Neural progenitor cell (in vitro differentiated cells): ENCODE results near the gene BSDC1. TPM values are rescaled to one million over a fixed set of nuclear protein-coding genes. Genes with fewer than 3 reads are reported as not detected.

Source experiments
- DNase-seq: peaks from one replicate; pipeline ENCODE4 v3.0.0-alpha.2; 2016; ENCODE audit warnings: low spot score
- H2AFZ ChIP-seq: fragments of 200-600 bp; sonication (generic); replicated peaks from 2 replicates; pipeline ENCODE4 v1.6.1; 2016; ENCODE audit warnings: antibody characterized with exemption
- H3F3A ChIP-seq: fragments of 200-600 bp; sonication (generic); 2 replicates; pipeline ENCODE4 v1.6.1; 2016; ENCODE audit warnings: antibody characterized with exemption, low read depth
- H3K27ac ChIP-seq: fragments of 200-600 bp; sonication (generic); 2 replicates; pipeline ENCODE4 v1.5.1; 2016; ENCODE audit warnings: mild to moderate bottlenecking
- H3K27me3 ChIP-seq: fragments of 200-600 bp; sonication (generic); 2 replicates; pipeline ENCODE4 v1.6.1; 2016; ENCODE audit warnings: mild to moderate bottlenecking, moderate library complexity
- H3K36me3 ChIP-seq: fragments of 200-600 bp; sonication (generic); 2 replicates; pipeline ENCODE4 v1.5.1; 2016
- H3K4me1 ChIP-seq: fragments of 200-600 bp; sonication (generic); 2 replicates; pipeline ENCODE4 v1.6.1; 2016; ENCODE audit warnings: mixed run types
- H3K4me2 ChIP-seq: fragments of 200-600 bp; sonication (generic); 2 replicates; pipeline ENCODE4 v1.6.1; 2016
- H3K4me3 ChIP-seq: fragments of 200-600 bp; sonication (generic); 2 replicates; pipeline ENCODE4 v1.5.1; 2016
- H3K79me2 ChIP-seq: fragments of 200-600 bp; sonication (generic); 2 replicates; pipeline ENCODE4 v1.6.1; 2016; ENCODE audit warnings: low read depth
- H3K9ac ChIP-seq: fragments of 200-600 bp; sonication (generic); 2 replicates; pipeline ENCODE4 v1.6.1; 2016
- H3K9me3 ChIP-seq: fragments of 200-600 bp; sonication (generic); 2 replicates; pipeline ENCODE4 v1.5.1; 2016; ENCODE audit warnings: low read depth
- H4K20me1 ChIP-seq: fragments of 200-600 bp; sonication (generic); 2 replicates; pipeline ENCODE4 v1.6.1; 2016; ENCODE audit warnings: low read depth
- H3K27ac Mint-ChIP-seq: 3 replicates; pipeline ENCODE4 v1.8.0; 2021; ENCODE audit warnings: mixed read lengths
- H3K27me3 Mint-ChIP-seq: 2 replicates; pipeline ENCODE4 v1.8.0; 2022; ENCODE audit warnings: low read depth, mild to moderate bottlenecking, inconsistent platforms, moderate library complexity, mixed read lengths; ENCODE audit not compliant: insufficient read depth
- H3K36me3 Mint-ChIP-seq: 3 replicates; pipeline ENCODE4 v1.8.0; 2021; ENCODE audit warnings: mixed read lengths
- H3K4me1 Mint-ChIP-seq: 3 replicates; pipeline ENCODE4 v1.8.0; 2021; ENCODE audit warnings: mixed read lengths
- H3K4me3 Mint-ChIP-seq: 3 replicates; pipeline ENCODE4 v1.8.0; 2021; ENCODE audit warnings: mild to moderate bottlenecking, moderate library complexity, mixed read lengths
- H3K9me3 Mint-ChIP-seq: 3 replicates; pipeline ENCODE4 v1.8.0; 2020; ENCODE audit warnings: mixed read lengths
- CTCF ChIP-seq: fragments of 200-600 bp; sonication (generic); IDR thresholded peaks from 2 replicates; pipeline ENCODE4 v1.5.1; 2017; ENCODE audit warnings: antibody characterized with exemption, mild to moderate bottlenecking
- EZH2 ChIP-seq: fragments of 200-600 bp; sonication (generic); IDR thresholded peaks from 2 replicates; pipeline ENCODE4 v1.6.1; 2017; ENCODE audit warnings: antibody characterized with exemption, mild to moderate bottlenecking, moderate library complexity
- EZH2phosphoT487 ChIP-seq: fragments of 200-600 bp; sonication (generic); IDR thresholded peaks from 2 replicates; pipeline ENCODE4 v1.6.1; 2017; ENCODE audit warnings: antibody characterized with exemption
- total RNA-seq: library from RNA; depleted of rRNA; stranded (reverse); fragments of >200 nt; gene quantifications from 2 replicates; pipeline ENCODE4 v1.2.3, GENCODE V29; 2015; ENCODE audit warnings: low replicate concordance

Gene BSDC1
- total RNA-seq, 1 donor from 2014 or later, result 47.5 TPM

- Histone ChIP-seq H2AFZ (peak overlapping the region; percentile 95), H4K20me1 (peaks cover 9% of the 10 kb centered on the region), H3K9me3 (peaks cover 9% of the 10 kb centered on the region), H3F3A (peaks cover 19% of the 10 kb centered on the region), H3K36me3 (no peaks in the 10 kb centered on the region), H3K27me3 (peaks cover 19% of the 10 kb centered on the region), H3K27ac (no peak overlapping the region), H3K79me2 (no peaks in the 10 kb centered on the region), H3K4me1 (peaks cover 16% of the 10 kb centered on the region), H3K4me2 (peak overlapping the region; percentile 66), H3K9ac (no peak overlapping the region), H3K4me3 (peak overlapping the region; percentile 85)
- Mint-ChIP-seq H3K27ac (peak overlapping the region; percentile 91), H3K9me3 (peaks cover 4% of the 10 kb centered on the region), H3K4me3 (peak overlapping the region; percentile 90), H3K36me3 (peaks cover 9% of the 10 kb centered on the region), H3K27me3 (peaks cover 11% of the 10 kb centered on the region), H3K4me1 (peaks cover 43% of the 10 kb centered on the region)
- TF ChIP-seq CTCF, result peak; percentile 82
- no peak for TF ChIP-seq EZH2phosphoT487
- peak; percentile 87 for DNase-seq
Measured at GRCh38 chr1:32350785-32351398, 43.3 kb downstream of the BSDC1 start.

- H3K9ac ChIP-seq, result no peak overlapping the region
- Mint-ChIP-seq H3K36me3 (peaks cover 5% of the 10 kb centered on the region), H3K4me3 (peak overlapping the region; percentile 64), H3K27me3 (peaks cover 11% of the 10 kb centered on the region), H3K27ac (no peak overlapping the region), H3K4me1 (peaks cover 40% of the 10 kb centered on the region), H3K9me3 (peaks cover 4% of the 10 kb centered on the region)
- no peak overlapping the region for H3K4me3 ChIP-seq
- H3K79me2 ChIP-seq, result no peaks in the 10 kb centered on the region
- H3K4me2 ChIP-seq, result no peak overlapping the region
- peaks cover 16% of the 10 kb centered on the region for H3K4me1 ChIP-seq
- H3K9me3 ChIP-seq, result peaks cover 9% of the 10 kb centered on the region
- H3K36me3 ChIP-seq, result no peaks in the 10 kb centered on the region
- no peak overlapping the region for H3K27ac ChIP-seq
- peaks cover 9% of the 10 kb centered on the region for H4K20me1 ChIP-seq
- no peak overlapping the region for H2AFZ ChIP-seq
- peaks cover 19% of the 10 kb centered on the region for H3F3A ChIP-seq
- H3K27me3 ChIP-seq, result peaks cover 19% of the 10 kb centered on the region
- no peak for DNase-seq
- TF ChIP-seq EZH2phosphoT487 (no peak), EZH2 (no peak), CTCF (no peak)
Measured at GRCh38 chr1:32349211-32349708, 45.0 kb downstream of the BSDC1 start.

GRCh38 chr1:32346532-32347157, 47.6 kb downstream of the BSDC1 start:
- Mint-ChIP-seq H3K27me3 (peaks cover 11% of the 10 kb centered on the region), H3K4me3 (no peak overlapping the region)
- DNase-seq, result no peak

More at GRCh38 chr1:32346532-32347157, 47.6 kb downstream of the BSDC1 start:
- H3K36me3 ChIP-seq, result no peaks in the 10 kb centered on the region
- H3K4me3 ChIP-seq, result no peak overlapping the region
- no peak overlapping the region for H3K27ac ChIP-seq
- H3K79me2 ChIP-seq, result no peaks in the 10 kb centered on the region
- Mint-ChIP-seq H3K9me3 (peaks cover 4% of the 10 kb centered on the region), H3K36me3 (no peaks in the 10 kb centered on the region), H3K27ac (peak overlapping the region; percentile 13), H3K4me1 (peaks cover 22% of the 10 kb centered on the region)
- H3K9ac ChIP-seq, result no peak overlapping the region
- TF ChIP-seq EZH2 (no peak), EZH2phosphoT487 (no peak), CTCF (no peak)
- H3K4me1 ChIP-seq, result no peaks in the 10 kb centered on the region
- H3F3A ChIP-seq, result peaks cover 2% of the 10 kb centered on the region
- peaks cover 10% of the 10 kb centered on the region for H3K27me3 ChIP-seq
- H3K9me3 ChIP-seq, result peaks cover 9% of the 10 kb centered on the region
- H2AFZ ChIP-seq, result no peak overlapping the region
- no peak overlapping the region for H3K4me2 ChIP-seq
- no peaks in the 10 kb centered on the region for H4K20me1 ChIP-seq
